SK-N-MC (cell line): ENCODE measurements around the gene CTNNA3.

Source experiments
- EZH2 ChIP-seq: fragments of 200-600 bp; sonication (generic); IDR thresholded peaks from one replicate; pipeline ENCODE4 v1.6.1; 2017; ENCODE audit warnings: antibody characterized with exemption
- POLR2AphosphoS5 ChIP-seq: IDR thresholded peaks from 2 replicates; pipeline ENCODE4 v1.6.1; 2012; ENCODE audit warnings: mild to moderate bottlenecking, low read depth, low read length, borderline replicate concordance

DNA sequence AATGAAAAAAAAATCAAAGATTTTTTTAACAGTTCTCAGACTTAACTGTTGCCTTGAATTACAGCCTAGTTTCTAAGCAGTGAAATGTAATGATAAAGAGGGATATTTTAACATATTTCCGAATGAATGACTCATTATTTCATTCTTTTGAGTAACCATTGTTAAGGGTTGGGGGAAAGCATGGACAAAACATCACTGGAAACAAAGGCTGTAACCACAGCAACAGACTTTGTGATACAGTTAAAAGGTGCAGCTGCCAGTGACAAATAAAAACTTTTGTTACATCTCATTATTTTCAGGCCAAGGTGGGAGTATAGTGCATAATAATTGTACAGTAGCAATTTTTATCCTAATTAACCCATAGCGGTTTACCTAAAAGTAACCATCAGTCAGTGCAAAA is 597.5 kb downstream of the CTNNA3 start:
- no peak for TF ChIP-seq EZH2
- no peak for TF ChIP-seq POLR2AphosphoS5
